Activated T-cell treated with anti-CD3 and anti-CD28 coated beads for 1 hour (primary cell): ENCODE data around the gene FBXL2.

Experiments
- DNase-seq: peaks from one replicate; pipeline ENCODE4 v3.0.0-alpha.2; 2020; ENCODE audit warnings: low read depth

FBXL2 gene

GRCh38 chr3:33430061-33430460, 152.8 kb downstream of the FBXL2 start:
- DNase-seq: no peak

DNA sequence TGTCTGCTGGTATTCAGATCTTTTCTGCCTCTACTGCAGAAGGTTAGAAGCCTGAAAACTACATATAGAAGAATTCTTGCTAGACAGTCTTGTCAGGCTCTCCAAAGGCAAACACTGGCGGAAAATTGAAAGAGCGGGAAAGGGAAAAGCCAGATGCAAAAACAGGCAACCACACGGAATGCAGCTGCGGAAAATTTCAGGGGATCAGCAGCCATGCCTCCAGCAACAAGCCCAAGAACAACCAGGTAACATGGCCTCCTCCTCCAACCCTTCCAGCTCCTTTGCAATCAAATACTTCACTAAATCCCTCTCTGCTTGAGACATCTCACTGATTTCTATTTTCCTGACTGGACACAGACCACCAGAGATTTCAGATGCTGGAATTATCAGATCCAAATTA, 153.3 kb downstream of the FBXL2 start:
- DNase-seq: no peak

DNA sequence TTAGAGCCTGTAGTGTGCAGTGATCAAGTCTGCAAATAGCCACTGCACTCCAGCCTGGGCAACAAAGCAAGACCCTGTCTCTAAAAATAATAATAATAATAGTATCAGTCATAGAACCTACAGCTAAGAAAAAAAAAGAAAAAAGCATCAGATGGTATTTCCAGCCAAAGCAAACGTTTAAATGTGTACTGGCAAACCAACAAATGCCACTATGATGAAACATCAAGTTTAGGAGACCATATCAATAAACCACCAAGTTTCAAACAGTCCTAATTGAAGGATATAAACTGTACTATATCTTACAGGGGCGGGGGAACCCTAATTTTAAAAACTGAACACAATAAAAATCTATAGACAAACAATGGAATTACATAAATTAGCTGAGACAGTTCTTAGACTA, 156.6 kb downstream of the FBXL2 start:
- DNase-seq: no peak
